Kidney tubule cell (primary cell): ENCODE measurements around the gene ACAP3.
A peak's percentile ranks its signal among the peaks of the same experiment; 100 is the strongest.
"Not testable (repeated sequence)": the region's sequence is repeated elsewhere in the genome, so short reads cannot be mapped to it uniquely, and the experiment has no call there.

ENCODE experiments used
- DNase-seq: peaks from one replicate; pipeline ENCODE4 v3.0.0-alpha.2; 2018; ENCODE audit warnings: low spot score

ACAP3 gene

DNA sequence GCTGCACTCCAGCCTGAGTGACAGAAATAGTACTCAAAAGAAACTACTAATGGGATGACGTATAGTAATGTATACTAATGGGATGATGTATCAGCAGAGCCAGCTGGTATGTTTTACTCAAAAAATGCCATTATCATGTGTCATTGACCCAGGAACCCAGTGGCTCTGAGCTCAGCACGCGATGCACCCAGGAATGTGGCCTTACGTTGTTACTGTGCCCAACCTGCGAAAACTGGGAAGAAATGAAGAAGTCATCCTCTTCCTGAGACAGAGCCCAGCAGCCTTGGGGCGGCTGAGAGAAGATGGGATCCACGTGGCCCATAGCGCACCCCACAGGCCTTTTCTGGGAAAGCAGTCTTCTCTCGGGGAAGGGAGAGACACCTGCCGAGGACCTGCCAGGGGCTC lies 42.9 kb downstream of the ACAP3 start:
- peak; percentile 96 for DNase-seq

DNA sequence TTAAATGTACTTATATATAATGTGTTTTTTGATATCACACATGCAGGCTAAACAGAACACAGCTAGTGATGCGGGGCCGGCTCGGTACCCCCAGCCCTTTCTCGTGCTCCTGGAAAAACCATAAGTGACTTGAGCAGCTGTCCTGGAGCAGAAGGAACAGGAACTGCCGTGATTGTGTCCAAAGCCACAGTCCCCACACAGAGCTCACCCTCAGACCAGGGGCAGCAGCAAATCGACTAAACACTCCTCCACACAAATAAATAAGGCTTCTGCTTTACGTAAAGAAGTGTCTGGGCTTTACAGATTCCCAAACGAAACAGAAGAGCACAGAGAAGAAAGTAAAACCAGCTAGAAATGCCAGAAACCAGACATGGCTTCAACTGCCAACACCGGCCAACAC lies 43.7 kb downstream of the ACAP3 start:
- DNase-seq = no peak

DNA sequence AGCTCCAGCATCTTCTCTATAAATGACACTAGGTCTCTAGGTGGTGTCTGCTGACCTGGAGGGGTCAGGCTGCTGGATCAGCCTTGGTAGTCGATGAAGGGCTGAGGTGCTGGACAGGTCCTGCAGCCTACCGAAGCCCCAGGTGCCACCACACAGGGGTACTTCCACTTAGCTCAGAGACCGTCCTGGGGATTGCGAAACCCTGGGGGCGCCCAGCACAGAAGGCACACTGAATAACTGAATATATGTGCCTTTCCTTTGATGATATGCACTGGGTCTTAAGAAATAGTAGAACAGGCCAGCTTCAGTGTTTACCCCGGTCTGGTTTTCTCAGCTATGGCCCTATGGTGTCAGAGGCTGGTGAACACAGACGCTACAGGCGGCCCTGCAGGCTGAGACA lies 45.0 kb downstream of the ACAP3 start:
- DNase-seq = no peak

DNA sequence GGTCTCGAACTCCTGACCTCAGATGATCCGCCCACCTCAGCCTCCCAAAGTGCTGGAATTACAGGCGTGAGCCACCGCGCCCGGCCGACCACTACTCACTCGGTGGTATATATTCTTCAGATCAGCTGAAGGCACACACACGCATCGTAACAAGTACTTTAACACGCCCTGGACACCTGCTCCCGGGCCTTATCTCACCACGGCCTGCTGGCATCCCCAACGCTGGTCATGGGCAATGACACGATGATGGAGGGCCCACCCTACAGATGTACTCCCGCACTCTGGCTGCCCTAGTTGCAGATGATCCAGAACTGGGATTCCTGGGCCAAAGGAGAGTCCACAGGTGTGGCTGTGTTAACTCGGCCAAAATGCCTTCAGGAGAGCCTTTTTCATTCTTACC lies 45.7 kb downstream of the ACAP3 start:
- no peak for DNase-seq

- DNase-seq = no peak
These were observed 46.7 kb downstream of the ACAP3 start for GRCh38 chr1:1260843-1261560.

GRCh38 chr1:1259951-1260600 lies 47.7 kb downstream of the ACAP3 start:
- DNase-seq = no peak

DNA sequence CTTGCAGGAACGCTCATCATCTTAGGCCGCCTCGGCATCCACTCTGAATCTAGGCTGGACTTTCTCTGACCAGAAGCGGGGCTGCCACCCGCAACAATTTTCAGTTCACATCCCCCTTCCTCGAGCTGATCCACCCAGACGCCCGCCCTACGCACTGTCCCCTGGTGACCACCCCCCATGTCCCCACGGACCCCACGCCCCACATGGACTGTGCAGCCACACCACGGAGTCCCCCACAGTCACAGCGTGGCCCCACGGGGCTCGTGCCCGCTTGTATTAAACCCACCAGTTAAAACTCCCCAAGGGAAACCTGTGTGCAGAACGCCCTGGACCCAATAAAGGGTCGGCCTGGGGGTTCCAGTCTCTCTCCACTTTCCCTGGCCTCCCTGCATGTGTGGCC lies 48.2 kb downstream of the ACAP3 start:
- DNase-seq = no peak

- no peak for DNase-seq
These were observed 48.6 kb downstream of the ACAP3 start for GRCh38 chr1:1259119-1259488.

GRCh38 chr1:1256956-1257871 lies 50.5 kb downstream of the ACAP3 start:
- no peak for DNase-seq

DNA sequence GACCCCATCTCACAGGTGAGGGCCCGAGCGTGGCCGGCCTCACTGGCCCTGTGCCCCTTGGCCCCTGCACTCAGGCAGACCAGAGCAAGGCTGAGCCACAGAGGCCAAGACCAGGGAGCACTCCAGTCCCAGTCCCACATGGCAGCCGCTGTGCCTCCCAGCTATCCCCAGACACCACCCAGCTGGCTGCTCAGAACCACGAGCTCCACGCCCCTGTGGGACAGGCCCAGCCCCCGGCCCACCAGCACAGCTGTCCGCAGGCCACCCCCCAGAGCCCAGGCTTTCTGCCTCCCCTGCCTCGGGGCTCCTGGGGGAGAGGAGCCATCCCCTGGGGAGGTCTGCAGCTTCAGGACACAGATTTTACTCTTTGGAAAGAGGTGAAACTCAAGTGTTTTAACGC lies 52.1 kb downstream of the ACAP3 start:
- DNase-seq = no peak

- no peak for DNase-seq
These were observed 52.7 kb downstream of the ACAP3 start for GRCh38 chr1:1255078-1255477.

- no peak for DNase-seq
These were observed 53.1 kb downstream of the ACAP3 start for GRCh38 chr1:1254667-1254998.

DNA sequence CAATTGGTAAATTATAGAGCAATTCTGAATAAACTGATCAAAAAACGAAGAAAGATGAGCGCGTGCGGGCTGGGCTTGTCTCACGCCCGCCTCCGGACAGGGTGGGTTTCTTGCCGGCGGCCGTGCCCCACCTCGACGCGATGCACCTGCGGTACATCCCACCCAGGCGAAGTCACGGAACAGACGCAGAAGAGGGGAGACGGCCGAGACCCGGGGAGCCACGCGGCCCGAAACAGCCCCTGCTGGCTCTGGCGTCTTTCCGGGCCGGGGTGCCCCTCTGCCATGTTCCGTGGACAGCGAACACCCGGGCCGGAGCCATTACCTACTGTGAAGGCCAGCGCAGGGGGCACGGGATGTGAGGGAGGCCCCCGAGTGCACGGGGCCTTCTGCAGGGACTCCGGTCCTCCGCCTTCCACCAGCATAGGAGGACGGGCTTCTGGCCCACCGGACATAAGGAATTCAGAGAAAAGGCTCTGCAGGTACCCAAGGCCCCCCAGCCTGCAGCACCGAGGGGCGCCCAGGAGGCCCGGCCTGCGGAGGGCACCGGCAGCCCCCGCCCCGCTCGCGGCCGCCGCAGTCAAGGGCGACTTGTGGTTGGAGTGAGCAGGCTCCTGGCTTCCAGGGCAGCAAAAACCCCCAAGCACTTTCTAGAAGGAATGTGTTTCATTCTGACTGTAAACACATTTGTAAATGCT lies 53.6 kb downstream of the ACAP3 start:
- no peak for DNase-seq

DNA sequence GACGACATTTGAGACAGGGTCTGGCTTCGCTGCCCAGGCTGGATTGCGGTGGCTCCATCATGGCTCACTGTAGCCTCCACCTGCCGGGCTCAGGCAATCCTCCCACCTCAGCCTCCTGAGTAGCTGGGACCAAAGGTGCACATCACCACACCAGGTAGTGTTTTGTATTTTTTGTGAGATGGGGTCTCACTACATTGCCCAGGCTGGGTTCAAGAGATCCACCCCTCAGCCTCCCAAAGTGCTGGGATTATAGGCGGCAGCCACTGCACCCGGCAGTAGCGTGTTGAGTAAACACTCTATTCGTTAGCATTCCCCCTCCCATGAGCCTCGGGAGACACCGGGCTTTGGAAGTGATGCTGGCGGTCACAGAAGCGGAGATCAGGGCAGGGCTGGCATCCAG lies 54.4 kb downstream of the ACAP3 start:
- no peak for DNase-seq

DNA sequence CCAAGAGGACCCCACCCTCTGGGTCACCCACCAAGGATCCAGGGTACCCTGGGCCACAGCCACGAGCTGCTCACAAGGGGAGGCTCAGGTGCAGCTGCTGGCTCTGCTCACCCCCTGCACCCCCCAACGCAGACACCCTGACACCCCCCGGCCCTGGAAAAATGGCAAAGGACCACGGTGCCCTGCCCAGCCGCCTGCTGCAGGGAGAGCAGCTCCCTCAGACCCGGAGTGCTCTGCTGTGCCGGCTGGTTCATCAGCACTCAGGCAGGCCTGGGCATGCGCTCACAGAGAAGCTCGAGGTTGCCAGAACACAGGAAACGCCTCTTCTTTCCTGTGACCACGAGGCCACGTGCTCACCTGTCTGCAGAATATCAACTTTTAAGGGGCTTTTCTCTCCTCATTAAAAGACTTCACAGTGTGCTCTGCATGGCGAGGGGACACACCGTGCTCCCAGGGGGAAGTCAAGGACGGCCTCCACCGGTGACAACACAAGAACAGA lies 56.9 kb downstream of the ACAP3 start:
- DNase-seq = no peak

DNA sequence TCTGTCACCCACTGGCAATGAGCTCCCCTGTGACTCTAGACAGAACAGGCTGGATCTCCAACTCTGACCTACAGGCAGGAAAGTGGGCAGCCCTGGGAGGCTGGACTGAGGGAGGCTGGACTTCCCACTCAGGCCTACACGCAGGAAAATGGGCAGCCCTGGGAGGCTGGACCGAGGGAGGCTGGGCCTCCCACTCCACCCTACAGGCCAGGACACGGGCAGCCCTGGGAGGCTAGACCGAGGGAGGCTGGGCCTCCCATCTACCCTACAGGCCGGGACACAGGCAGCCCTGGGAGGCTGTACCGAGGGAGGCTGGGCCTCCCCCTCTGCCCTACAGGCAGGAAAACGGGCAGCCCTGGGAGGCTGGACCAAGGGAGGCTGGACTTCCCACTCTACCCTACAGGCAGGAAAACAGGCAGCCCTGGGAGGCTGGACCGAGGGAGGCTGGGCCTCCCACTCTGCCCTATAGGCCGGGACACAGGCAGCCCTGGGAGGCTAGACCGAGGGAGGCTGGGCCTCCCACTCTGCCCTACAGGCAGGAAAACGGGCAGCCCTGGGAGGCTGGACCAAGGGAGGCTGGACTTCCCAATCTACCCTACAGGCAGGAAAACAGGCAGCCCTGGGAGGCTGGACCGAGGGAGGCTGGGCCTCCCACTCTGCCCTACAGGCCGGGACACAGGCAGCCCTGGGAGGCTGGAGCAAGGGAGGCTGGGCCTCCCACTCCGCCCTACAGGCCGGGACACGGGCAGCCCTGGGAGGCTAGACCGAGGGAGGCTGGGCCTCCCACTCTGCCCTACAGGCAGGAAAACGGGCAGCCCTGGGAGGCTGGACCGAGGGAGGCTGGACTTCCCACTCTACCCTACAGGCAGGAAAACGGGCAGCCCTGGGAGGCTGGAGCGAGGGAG lies 59.5 kb downstream of the ACAP3 start:
- not testable (repeated sequence) for DNase-seq

GRCh38 chr1:1247341-1247913 lies 60.3 kb downstream of the ACAP3 start:
- DNase-seq = no peak

- DNase-seq = no peak
These were observed 61.0 kb downstream of the ACAP3 start, which contains the start of gene C1QTNF12 for GRCh38 chr1:1246577-1247340. TSS of gene C1QTNF12 (minus strand) at chr1:1246722. CDS start at chr1:1246690, 32 bp downstream.

- DNase-seq = no peak
These were observed 61.7 kb downstream of the ACAP3 start for GRCh38 chr1:1245817-1246576.
